ENCODE measurements around the gene ASPHD2. TPM values are rescaled to one million over a fixed set of nuclear protein-coding genes. Genes with fewer than 3 reads are reported as not detected.

ASPHD2 gene
- 1 to 10 TPM; 1.0 to 2.3 TPM for total RNA-seq

GRCh38 chr22:26428515-26429457 lies at the start of gene ASPHD2:
Gene ASPHD2 (plus strand): TSS chr22:26429260. CDS start chr22:26433616, 4,356 bp downstream.

DNA sequence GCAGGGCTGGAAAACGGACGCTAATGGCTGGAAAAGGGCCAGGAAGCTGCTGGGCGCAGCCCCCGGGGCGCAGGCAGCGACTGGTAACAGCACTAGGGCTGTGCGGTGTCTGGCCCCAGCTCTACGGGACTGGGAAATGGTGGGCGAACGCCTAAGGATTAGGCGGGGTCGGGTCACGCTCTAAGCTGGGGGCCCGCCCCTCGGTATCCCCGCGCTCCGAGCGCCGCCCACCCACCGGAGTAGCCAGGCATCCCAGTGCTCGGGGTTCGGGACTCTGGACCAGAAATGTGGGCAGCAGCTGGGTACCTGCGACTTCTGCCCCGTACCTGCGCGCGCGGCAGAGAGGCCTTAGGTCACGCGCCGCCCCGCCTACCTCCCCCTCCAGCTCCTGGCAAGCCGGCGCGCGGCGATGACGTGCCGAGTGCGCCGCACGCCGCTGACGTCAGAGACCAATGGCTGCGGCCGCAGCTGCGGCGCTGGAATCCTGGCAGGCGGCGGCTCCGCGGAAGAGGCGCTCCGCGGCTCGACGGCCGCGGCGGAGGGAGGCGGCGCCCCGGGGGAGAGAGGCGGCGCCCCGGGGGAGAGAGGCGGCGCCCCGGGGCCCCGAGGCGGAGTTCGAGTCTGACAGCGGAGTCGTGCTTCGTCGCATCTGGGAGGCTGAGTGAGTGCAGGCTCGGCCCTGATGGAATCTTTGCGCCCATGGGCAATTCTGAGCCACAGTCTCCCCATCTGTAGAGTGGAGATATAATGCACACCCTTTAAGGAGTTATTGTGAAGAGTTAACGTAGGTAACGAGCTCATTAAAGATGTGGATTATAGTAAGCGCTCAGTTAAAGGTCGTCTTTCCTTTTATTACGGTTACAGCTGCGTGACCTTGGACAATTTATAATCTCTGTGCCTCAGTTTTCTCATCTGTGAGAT lies 54.6 kb downstream of the ASPHD2 start, which contains the start of the genes HPS4 and SRRD:
HPS4 (minus strand) TSS at position 345 of the 921 bp plus-strand sequence. CDS start 2,021 bp downstream, outside the sequence.
SRRD (plus strand) TSS at position 439 of the 921 bp plus-strand sequence; CDS start at position 453, 14 bp downstream.

Small RNA genes within 50 kb of the gene (small RNA-seq; reads per million reads assigned to genes)
- gene RNA5SP495 = 0.04 to 0.58 reads per million in 2 donors

Other genes starting within 250 kb of the ASPHD2 start
- 100 to 1,000 TPM; 196 to 234 TPM for gene HPS4, start 54.5 kb downstream of the ASPHD2 start, total RNA-seq
- 10 to 100 TPM; 36.5 to 39.6 TPM for gene SRRD, start 54.6 kb downstream of the ASPHD2 start, total RNA-seq
- 10 to 100 TPM; 31.3 to 37.0 TPM for gene TFIP11, start 83.2 kb downstream of the ASPHD2 start, total RNA-seq
- gene TPST2, start 160.9 kb downstream of the ASPHD2 start, total RNA-seq = 10 to 100 TPM; 18.6 to 33.0 TPM
- not detected for gene CRYBB1, start 188.8 kb downstream of the ASPHD2 start, total RNA-seq
- not detected for gene CRYBA4, start 192.7 kb downstream of the ASPHD2 start, total RNA-seq
- under 1 TPM; 0.33 to 0.34 TPM for gene MIAT, start 228.3 kb downstream of the ASPHD2 start, total RNA-seq